Measurements from ENCODE around the gene LAMA2.

Gene LAMA2

DNA sequence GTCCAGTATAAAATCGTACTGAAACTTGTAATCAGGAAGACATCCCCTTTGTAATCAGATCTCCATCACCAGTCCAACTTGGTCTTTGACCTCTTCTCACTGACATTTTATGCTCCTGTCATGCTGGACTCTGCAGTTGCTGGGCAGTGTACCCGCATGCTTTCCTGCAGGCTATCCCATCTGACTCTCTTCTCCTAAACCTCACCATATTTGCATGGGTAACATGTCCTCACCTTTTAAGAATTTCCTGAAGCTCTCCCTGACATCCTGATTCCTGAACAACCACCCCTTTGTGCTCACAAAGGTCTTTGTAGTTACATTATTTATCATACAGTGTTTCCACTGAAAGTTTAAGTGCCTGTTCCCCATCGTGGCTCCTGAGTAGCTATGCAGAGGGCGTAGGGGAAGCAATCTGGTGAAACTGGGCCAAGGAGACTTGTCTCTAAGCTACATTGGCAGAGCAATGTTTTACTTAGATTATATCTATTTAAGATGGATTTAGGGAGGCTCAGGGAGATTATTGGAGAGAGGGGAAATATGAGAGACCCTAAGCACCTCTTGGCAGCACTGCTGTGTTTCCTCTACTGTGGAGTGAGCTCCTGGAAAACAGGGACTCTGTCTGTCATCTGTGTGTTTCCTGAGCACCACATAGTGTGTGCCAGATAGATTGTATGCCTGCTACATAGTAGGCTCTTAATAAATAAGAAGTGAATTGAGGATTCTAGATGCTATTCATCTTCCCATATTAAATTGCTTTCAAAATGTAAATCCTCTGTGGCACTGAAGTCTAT, 124.0 kb downstream of the LAMA2 start:
- no peak for DNase-seq (ENCODE audit: low read depth)
- H3K4me3 ChIP-seq (ENCODE audit: low read depth, low read length), result no peak overlapping the region
- TF ChIP-seq, protein P1, sequence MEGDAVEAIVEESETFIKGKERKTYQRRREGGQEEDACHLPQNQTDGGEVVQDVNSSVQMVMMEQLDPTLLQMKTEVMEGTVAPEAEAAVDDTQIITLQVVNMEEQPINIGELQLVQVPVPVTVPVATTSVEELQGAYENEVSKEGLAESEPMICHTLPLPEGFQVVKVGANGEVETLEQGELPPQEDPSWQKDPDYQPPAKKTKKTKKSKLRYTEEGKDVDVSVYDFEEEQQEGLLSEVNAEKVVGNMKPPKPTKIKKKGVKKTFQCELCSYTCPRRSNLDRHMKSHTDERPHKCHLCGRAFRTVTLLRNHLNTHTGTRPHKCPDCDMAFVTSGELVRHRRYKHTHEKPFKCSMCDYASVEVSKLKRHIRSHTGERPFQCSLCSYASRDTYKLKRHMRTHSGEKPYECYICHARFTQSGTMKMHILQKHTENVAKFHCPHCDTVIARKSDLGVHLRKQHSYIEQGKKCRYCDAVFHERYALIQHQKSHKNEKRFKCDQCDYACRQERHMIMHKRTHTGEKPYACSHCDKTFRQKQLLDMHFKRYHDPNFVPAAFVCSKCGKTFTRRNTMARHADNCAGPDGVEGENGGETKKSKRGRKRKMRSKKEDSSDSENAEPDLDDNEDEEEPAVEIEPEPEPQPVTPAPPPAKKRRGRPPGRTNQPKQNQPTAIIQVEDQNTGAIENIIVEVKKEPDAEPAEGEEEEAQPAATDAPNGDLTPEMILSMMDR (IDR thresholded peaks at IDR 0.05; ENCODE audit: low read depth, low read length), result no peak
- TF ChIP-seq, protein P2, sequence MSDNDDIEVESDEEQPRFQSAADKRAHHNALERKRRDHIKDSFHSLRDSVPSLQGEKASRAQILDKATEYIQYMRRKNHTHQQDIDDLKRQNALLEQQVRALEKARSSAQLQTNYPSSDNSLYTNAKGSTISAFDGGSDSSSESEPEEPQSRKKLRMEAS (IDR thresholded peaks at IDR 0.05; ENCODE audit: low read depth, low read length), result no peak
- TF ChIP-seq MYC (IDR thresholded peaks at IDR 0.05; ENCODE audit: low read depth, low read length), result no peak
- no peak for TF ChIP-seq POLR2A (IDR thresholded peaks at IDR 0.05; ENCODE audit: extremely low read depth, insufficient read length)

DNA sequence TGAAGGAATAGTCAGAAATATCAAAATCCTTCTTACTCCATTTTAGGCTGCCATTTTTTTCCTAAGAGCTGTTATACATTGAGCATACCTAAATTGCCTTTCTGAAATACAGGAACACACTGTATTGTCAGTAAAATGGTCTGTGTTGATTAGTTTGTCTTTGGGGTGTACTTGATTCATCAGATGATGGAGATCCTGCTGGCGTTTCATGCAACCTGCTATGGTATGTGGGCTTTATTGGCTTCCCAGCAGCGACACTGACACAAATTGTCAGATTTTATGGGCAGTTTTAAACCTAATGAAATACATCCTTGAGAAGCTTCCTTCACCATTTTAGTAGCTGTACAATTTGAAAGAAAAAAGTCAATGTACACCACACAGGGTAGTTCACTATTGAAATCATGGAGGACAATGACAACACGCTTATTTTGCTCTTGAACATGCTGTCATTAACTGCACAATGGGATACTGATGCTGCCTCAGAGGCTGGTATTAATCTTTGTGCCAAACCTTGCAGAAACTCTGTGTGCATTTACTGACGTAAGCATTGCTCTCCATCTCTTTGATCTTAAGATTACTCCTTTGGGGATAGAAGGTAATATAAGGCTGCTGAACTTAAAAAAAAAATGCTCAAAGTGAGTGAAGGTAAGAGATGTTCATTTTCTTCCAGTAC, 124.9 kb downstream of the LAMA2 start:
- DNase-seq (ENCODE audit: low read depth), result no peak
- TF ChIP-seq, protein P1 (IDR thresholded peaks at IDR 0.05; ENCODE audit: low read depth, low read length), result no peak
- TF ChIP-seq MYC (IDR thresholded peaks at IDR 0.05; ENCODE audit: low read depth, low read length), result no peak
- no peak for TF ChIP-seq POLR2A (IDR thresholded peaks at IDR 0.05; ENCODE audit: extremely low read depth, insufficient read length)
- TF ChIP-seq, protein P2 (IDR thresholded peaks at IDR 0.05; ENCODE audit: low read depth, low read length), result no peak

DNA sequence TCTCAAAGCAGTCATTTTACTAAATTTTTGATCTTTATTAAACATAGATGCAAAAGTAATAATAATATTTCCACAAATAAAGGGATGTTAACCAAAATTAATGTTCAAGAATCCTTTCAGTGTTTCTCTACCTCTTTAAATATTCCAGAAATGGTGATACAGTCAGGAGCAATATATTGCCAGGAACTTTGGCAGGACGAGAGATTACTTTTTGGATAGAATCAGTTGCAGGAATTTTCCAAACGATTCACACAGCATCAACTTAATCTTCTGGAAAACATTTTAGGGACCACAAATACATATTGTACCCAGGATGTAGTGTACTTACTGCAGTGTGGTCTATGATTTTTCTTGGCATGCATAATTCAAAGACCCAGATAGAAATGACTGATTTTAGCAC, 125.7 kb downstream of the LAMA2 start:
- no peak overlapping the region for H3K4me3 ChIP-seq (ENCODE audit: low read depth, low read length)
- TF ChIP-seq POLR2A (IDR thresholded peaks at IDR 0.05; ENCODE audit: extremely low read depth, insufficient read length) (no peak), MYC (IDR thresholded peaks at IDR 0.05; ENCODE audit: low read depth, low read length) (no peak)
- TF ChIP-seq, protein P2 (IDR thresholded peaks at IDR 0.05; ENCODE audit: low read depth, low read length), result no peak
- TF ChIP-seq, protein P1 (IDR thresholded peaks at IDR 0.05; ENCODE audit: low read depth, low read length), result no peak
- DNase-seq (ENCODE audit: low read depth), result no peak

More for the DNA sequence above, 124.9 kb downstream of the LAMA2 start:
- H3K4me3 ChIP-seq (ENCODE audit: low read depth, low read length), result no peak overlapping the region

DNA sequence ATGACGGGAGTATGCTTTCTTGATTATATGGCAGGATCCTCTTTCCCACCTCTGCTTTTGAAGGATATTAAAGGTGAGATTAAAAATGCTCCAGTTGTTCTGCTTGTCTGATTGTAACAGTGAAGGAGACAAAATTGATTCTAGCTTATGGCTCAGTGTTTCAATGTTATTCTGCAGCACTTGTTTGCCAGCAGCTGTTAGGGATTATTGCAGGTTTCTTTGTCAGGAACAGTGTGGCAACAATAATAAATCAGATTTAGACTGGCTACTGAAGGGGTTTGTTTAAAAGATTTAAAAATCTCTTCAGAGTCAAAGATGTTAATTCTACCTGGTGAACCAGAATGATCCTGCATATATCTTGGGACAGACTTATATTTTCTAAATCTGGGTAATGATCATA, 126.9 kb downstream of the LAMA2 start:
- no peak overlapping the region for H3K4me3 ChIP-seq (ENCODE audit: low read depth, low read length)
- DNase-seq (ENCODE audit: low read depth), result no peak
- TF ChIP-seq, protein P1 (IDR thresholded peaks at IDR 0.05; ENCODE audit: low read depth, low read length), result no peak
- TF ChIP-seq POLR2A (IDR thresholded peaks at IDR 0.05; ENCODE audit: extremely low read depth, insufficient read length) (no peak), MYC (IDR thresholded peaks at IDR 0.05; ENCODE audit: low read depth, low read length) (no peak)
- TF ChIP-seq, protein P2 (IDR thresholded peaks at IDR 0.05; ENCODE audit: low read depth, low read length), result no peak

DNA sequence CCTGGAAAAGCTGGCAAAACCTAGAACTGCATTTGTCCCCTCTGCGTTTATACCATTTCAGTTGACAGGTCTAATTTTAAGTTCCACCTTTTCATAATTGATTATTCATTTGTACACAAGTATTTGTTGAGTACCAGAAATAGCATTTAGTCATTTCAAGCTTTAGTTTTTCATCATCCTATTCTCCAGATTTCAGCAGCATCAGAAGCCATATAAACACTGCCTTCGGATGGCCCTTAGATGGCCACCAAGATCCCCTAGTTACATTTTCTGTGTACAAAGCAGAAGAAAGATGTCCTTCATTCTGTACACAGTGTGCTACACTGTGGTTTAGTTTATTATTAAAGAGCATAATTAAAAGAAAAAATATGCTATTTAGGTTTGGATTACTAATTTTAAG, 131.4 kb downstream of the LAMA2 start:
- DNase-seq (ENCODE audit: low read depth), result no peak
- no peak for TF ChIP-seq POLR2A (IDR thresholded peaks at IDR 0.05; ENCODE audit: extremely low read depth, insufficient read length)
- TF ChIP-seq, protein P2 (IDR thresholded peaks at IDR 0.05; ENCODE audit: low read depth, low read length), result no peak
- TF ChIP-seq, protein P1 (IDR thresholded peaks at IDR 0.05; ENCODE audit: low read depth, low read length), result no peak
- no peak for TF ChIP-seq MYC (IDR thresholded peaks at IDR 0.05; ENCODE audit: low read depth, low read length)
- no peak overlapping the region for H3K4me3 ChIP-seq (ENCODE audit: low read depth, low read length)

All from NB4 (cell line).